Activated T-cell treated with anti-CD3 and anti-CD28 coated beads for 24 hours (primary cell): ENCODE results near the gene C1QL1.

Experiments used
- DNase-seq: peaks from one replicate; pipeline ENCODE4 v3.0.0-alpha.2; 2020; ENCODE audit warnings: low read depth

C1QL1 gene

GRCh38 chr17:44914148-44914547 lies 54.0 kb downstream of the C1QL1 start:
- no peak for DNase-seq

GRCh38 chr17:44913676-44914075 lies 54.4 kb downstream of the C1QL1 start:
- no peak for DNase-seq

GRCh38 chr17:44912763-44913544 lies 55.1 kb downstream of the C1QL1 start:
- no peak for DNase-seq

GRCh38 chr17:44911133-44912001 lies 56.7 kb downstream of the C1QL1 start:
- DNase-seq: peak; percentile 29

GRCh38 chr17:44910231-44911106 lies 57.6 kb downstream of the C1QL1 start:
- no peak for DNase-seq
